Caco-2 (cell line): ENCODE data around the gene COMMD2. TPM values are rescaled to one million over a fixed set of nuclear protein-coding genes. Genes with fewer than 3 reads are reported as not detected.

Source experiments
- BruUV-seq: library from RNA; stranded (reverse); fragments of 400-500 nt; replicated peaks from 2 replicates; lab custom pipeline; 2021; lab: Mats Ljungman, UMichigan
- CTCF ChIA-PET: fragments of 300-600 bp; sonication (Branson Sonifier 250); formaldehyde crosslinking; loops from one replicate; lab custom pipeline; 2022; ENCODE audit warnings: antibody characterized with exemption; lab: Charles Lee
- POLR2A ChIA-PET: fragments of 300-600 bp; sonication (Branson Sonifier 250); formaldehyde crosslinking; loops from one replicate; lab custom pipeline; 2022; ENCODE audit warnings: antibody characterized with exemption; lab: Charles Lee
- DNase-seq, 2 experiments: peaks; one replicate each; pipeline versions ENCODE4 v3.0.0 to v3.0.0-alpha.2; 2020 to 2022
- H3K27me3 ChIP-seq: replicated peaks from 2 replicates; pipeline ENCODE4 v1.6.0; 2011; ENCODE audit warnings: low read length; ENCODE audit not compliant: control insufficient read depth, insufficient read depth
- H3K36me3 ChIP-seq: 2 replicates; pipeline ENCODE4 v1.5.1; 2011; ENCODE audit warnings: low read length; ENCODE audit not compliant: control insufficient read depth, insufficient read depth
- H3K4me1 ChIP-seq: fragments of 250-450 bp; sonication (Bioruptor Pico); 2 replicates; pipeline ENCODE4 v1.5.1; 2020; ENCODE audit warnings: mild to moderate bottlenecking
- H3K4me3 ChIP-seq: 2 replicates; pipeline ENCODE4 v1.5.1; 2011; ENCODE audit warnings: low read depth, mild to moderate bottlenecking, control low read depth, low read length
- H3K9me3 ChIP-seq: fragments of 250-450 bp; sonication (Bioruptor Pico); 2 replicates; pipeline ENCODE4 v1.5.1; 2020; ENCODE audit warnings: mild to moderate bottlenecking, moderate library complexity
- H3K27ac Mint-ChIP-seq: one replicate; pipeline ENCODE4 v1.8.0; 2022; ENCODE audit warnings: mixed read lengths; ENCODE audit not compliant: unreplicated experiment
- H3K27me3 Mint-ChIP-seq: one replicate; pipeline ENCODE4 v1.8.0; 2022; ENCODE audit warnings: mixed read lengths; ENCODE audit not compliant: insufficient read depth, unreplicated experiment
- H3K36me3 Mint-ChIP-seq: one replicate; pipeline ENCODE4 v1.8.0; 2022; ENCODE audit warnings: mild to moderate bottlenecking, mixed read lengths; ENCODE audit not compliant: insufficient read depth, unreplicated experiment
- H3K4me1 Mint-ChIP-seq: one replicate; pipeline ENCODE4 v1.8.0; 2022; ENCODE audit warnings: low read depth, mixed read lengths; ENCODE audit not compliant: unreplicated experiment
- H3K4me3 Mint-ChIP-seq: one replicate; pipeline ENCODE4 v1.8.0; 2022; ENCODE audit warnings: mild to moderate bottlenecking, moderate library complexity, mixed read lengths; ENCODE audit not compliant: unreplicated experiment
- H3K9me3 Mint-ChIP-seq: one replicate; pipeline ENCODE4 v1.8.0; 2022; ENCODE audit warnings: mixed read lengths; ENCODE audit not compliant: unreplicated experiment
- CTCF ChIP-seq, 2 experiments: fragments of 200-600 bp in 1 of 2; IDR thresholded peaks; 1 replicate in 1 of 2; 2 replicates in 1 of 2; pipeline versions ENCODE4 v1.5.1 to v1.8.0; 2011 to 2022; ENCODE audit warnings: antibody characterized with exemption in 1 of 2, control low read depth in 1 of 2, inconsistent platforms in 1 of 2, low read depth in 1 of 2, low read length in 1 of 2, mild to moderate bottlenecking in 1 of 2, moderate library complexity in 1 of 2; ENCODE audit not compliant: insufficient read depth in 1 of 2, severe bottlenecking in 1 of 2, unreplicated experiment in 1 of 2
- intact Hi-C: fragments of 100-400 bp; cut with micrococcal nuclease; formaldehyde crosslinking; loops from one replicate; pipeline ENCODE4 v1.10.0; 2022; ENCODE audit not compliant: unreplicated experiment
- total RNA-seq: library from RNA; stranded (reverse); gene quantifications from 2 replicates; pipeline ENCODE4 v1.2.3, GENCODE V29; 2022

Gene COMMD2
- total RNA-seq, 1 experiment from 2014 or later = 42.6 TPM

DNA sequence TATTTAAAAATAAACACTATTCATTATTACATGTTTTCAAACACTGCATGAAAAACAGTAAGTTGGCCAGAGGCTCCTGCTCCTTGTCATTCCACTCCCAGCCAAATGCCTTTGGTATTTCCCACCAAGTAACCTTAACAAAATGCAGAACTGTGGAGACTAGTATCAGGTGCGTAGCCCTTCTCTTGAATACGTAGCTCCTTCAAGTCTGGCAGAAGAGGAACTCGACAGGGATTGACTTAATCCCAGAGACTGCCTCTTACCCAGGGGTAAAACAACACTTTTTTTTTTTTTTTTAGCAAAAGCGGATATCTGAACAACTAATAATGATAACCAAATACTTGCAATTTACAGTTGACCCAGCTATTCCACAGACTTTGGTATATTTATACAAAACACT is 738 bp downstream of the COMMD2 start:
- H3K36me3 Mint-ChIP-seq = peaks cover 28% of the 10 kb centered on the region
- no TSS peak for BruUV-seq
- no peak for DNase-seq
- H3K27ac Mint-ChIP-seq = peak overlapping the region; percentile 96
- POLR2A ChIA-PET = interaction anchor here (1.1 kb wide), 1 partner anchor 62 kb away, joined by 4 read pairs; no protein-coding TSS in a partner anchor
- no peaks in the 10 kb centered on the region for H3K27me3 Mint-ChIP-seq
- Histone ChIP-seq H3K4me3 (peak overlapping the region; percentile 64), H3K9me3 (no peaks in the 10 kb centered on the region), H3K4me1 (no peaks in the 10 kb centered on the region), H3K36me3 (peaks cover 2% of the 10 kb centered on the region), H3K27me3 (no peaks in the 10 kb centered on the region)
- peak overlapping the region; percentile 96 for H3K4me3 Mint-ChIP-seq
- CTCF ChIA-PET = interaction anchor here (1.1 to 1.6 kb wide), 2 partner anchors 182 to 221 kb away, joined by 4 to 6 read pairs; no protein-coding TSS in a partner anchor
- no peak for TF ChIP-seq CTCF (IDR thresholded peaks at IDR 0.05; ENCODE audit: insufficient read depth in 1 of 2, low read depth in 1 of 2, low read length in 1 of 2, severe bottlenecking in 1 of 2, unreplicated experiment in 1 of 2)
- no peaks in the 10 kb centered on the region for H3K4me1 Mint-ChIP-seq
- no peaks in the 10 kb centered on the region for H3K9me3 Mint-ChIP-seq
- intact Hi-C loops = loop anchor here (5.0 kb wide), 1 partner anchor 61 kb away; the partner anchor contains the start of gene RNF13

- no peaks in the 10 kb centered on the region for H3K9me3 ChIP-seq
- no peak overlapping the region for H3K4me3 ChIP-seq
- no peaks in the 10 kb centered on the region for H3K27me3 ChIP-seq
- intact Hi-C loops = no loop called here
- H3K4me3 Mint-ChIP-seq = no peak overlapping the region
- peaks cover 3% of the 10 kb centered on the region for H3K4me1 ChIP-seq
- no peak overlapping the region for H3K27ac Mint-ChIP-seq
- ChIA-PET CTCF (no interaction called here), POLR2A (no interaction called here)
- H3K36me3 ChIP-seq = peaks cover 2% of the 10 kb centered on the region
- no peaks in the 10 kb centered on the region for H3K9me3 Mint-ChIP-seq
- H3K4me1 Mint-ChIP-seq = no peaks in the 10 kb centered on the region
- no TSS peak for BruUV-seq
- DNase-seq = no peak
- peaks cover 53% of the 10 kb centered on the region for H3K36me3 Mint-ChIP-seq
- no peaks in the 10 kb centered on the region for H3K27me3 Mint-ChIP-seq
- no peak for TF ChIP-seq CTCF (IDR thresholded peaks at IDR 0.05; ENCODE audit: insufficient read depth in 1 of 2, low read depth in 1 of 2, low read length in 1 of 2, severe bottlenecking in 1 of 2, unreplicated experiment in 1 of 2)
Measured at GRCh38 chr3:149744606-149745005, 7.7 kb downstream of the COMMD2 start.

GRCh38 chr3:149744151-149744550 is 8.1 kb downstream of the COMMD2 start:
- peaks cover 48% of the 10 kb centered on the region for H3K36me3 Mint-ChIP-seq

More at GRCh38 chr3:149744151-149744550, 8.1 kb downstream of the COMMD2 start:
- Mint-ChIP-seq H3K4me1 (no peaks in the 10 kb centered on the region), H3K27me3 (no peaks in the 10 kb centered on the region), H3K27ac (no peak overlapping the region), H3K9me3 (no peaks in the 10 kb centered on the region), H3K4me3 (no peak overlapping the region)
- H3K27me3 ChIP-seq = no peaks in the 10 kb centered on the region
- peaks cover 2% of the 10 kb centered on the region for H3K36me3 ChIP-seq
- ChIA-PET POLR2A (no interaction called here), CTCF (no interaction called here)
- intact Hi-C loops = no loop called here
- TF ChIP-seq CTCF (IDR thresholded peaks at IDR 0.05; ENCODE audit: insufficient read depth in 1 of 2, low read depth in 1 of 2, low read length in 1 of 2, severe bottlenecking in 1 of 2, unreplicated experiment in 1 of 2) = no peak
- H3K4me3 ChIP-seq = no peak overlapping the region
- H3K4me1 ChIP-seq = peaks cover 3% of the 10 kb centered on the region
- DNase-seq = no peak
- no TSS peak for BruUV-seq
- no peaks in the 10 kb centered on the region for H3K9me3 ChIP-seq
